CD14-positive monocyte (primary cell): ENCODE results near the gene LSM10. TPM values are rescaled to one million over a fixed set of nuclear protein-coding genes. Genes with fewer than 3 reads are reported as not detected.

Source experiments
- DNase-seq, 3 donors: peaks; one replicate each; pipeline ENCODE4 v3.0.0-alpha.2; 2011 to 2022
- H2AFZ ChIP-seq: 2 replicates; pipeline ENCODE4 v1.6.0; 2012; ENCODE audit warnings: mild to moderate bottlenecking, low read depth, low read length, inconsistent platforms; ENCODE audit not compliant: insufficient read depth, poor library complexity, severe bottlenecking
- H3K27ac ChIP-seq, 2 donors: 1 replicate in 1 of 2; 2 replicates in 1 of 2; pipeline ENCODE4 v1.5.1; 2012 to 2013; ENCODE audit warnings: low read length in 2 of 2, control low read depth in 1 of 2, inconsistent platforms in 1 of 2, low read depth in 1 of 2, mild to moderate bottlenecking in 1 of 2
- H3K27me3 ChIP-seq, 2 donors: one replicate each; pipeline versions ENCODE4 v1.6.0 to v1.6.1; 2011 to 2013; ENCODE audit warnings: low read length in 2 of 2; ENCODE audit not compliant: control insufficient read depth in 2 of 2, insufficient read depth in 2 of 2
- H3K36me3 ChIP-seq, 2 donors: replicated peaks in 1 of 2; 1 replicate in 1 of 2; 2 replicates in 1 of 2; pipeline versions ENCODE4 v1.5.1 to v1.6.1; 2012 to 2013; ENCODE audit warnings: low read length in 2 of 2, control low read depth in 1 of 2, inconsistent platforms in 1 of 2, mild to moderate bottlenecking in 1 of 2; ENCODE audit not compliant: insufficient read depth in 2 of 2, control insufficient read depth in 1 of 2
- H3K4me1 ChIP-seq, 2 donors: 1 replicate in 1 of 2; 2 replicates in 1 of 2; pipeline versions ENCODE4 v1.5.1 to v1.6.1; 2012 to 2013; ENCODE audit warnings: low read length in 2 of 2, control low read depth in 1 of 2, inconsistent platforms in 1 of 2, mild to moderate bottlenecking in 1 of 2, moderate library complexity in 1 of 2; ENCODE audit not compliant: insufficient read depth in 2 of 2, control insufficient read depth in 1 of 2
- H3K4me2 ChIP-seq: replicated peaks from 2 replicates; pipeline ENCODE3; 2012; ENCODE audit warnings: low read length, moderate library complexity, mild to moderate bottlenecking; ENCODE audit not compliant: poor library complexity, severe bottlenecking; ENCODE audit errors: extremely low read depth
- H3K4me3 ChIP-seq, 3 experiments: fragments of 200-600 bp in 1 of 3; sonication (generic) in 1 of 3; replicated peaks in 1 of 3; 1 replicate in 2 of 3; 2 replicates in 1 of 3; pipeline ENCODE4 v1.5.1; 2011 to 2013; ENCODE audit warnings: low read length in 3 of 3, mild to moderate bottlenecking in 3 of 3, control low read depth in 2 of 3, low read depth in 2 of 3, inconsistent platforms in 1 of 3, moderate library complexity in 1 of 3
- H3K79me2 ChIP-seq: 2 replicates; pipeline ENCODE4 v1.6.0; 2012; ENCODE audit warnings: mild to moderate bottlenecking, control low read depth, inconsistent platforms, low read length, moderate library complexity; ENCODE audit not compliant: insufficient read depth
- H3K9ac ChIP-seq: 2 replicates; pipeline ENCODE4 v1.6.0; 2017; ENCODE audit warnings: low read length, mild to moderate bottlenecking; ENCODE audit not compliant: insufficient read depth, poor library complexity, severe bottlenecking
- H3K9me3 ChIP-seq, 2 donors: replicated peaks in 1 of 2; 1 replicate in 1 of 2; 2 replicates in 1 of 2; pipeline versions ENCODE4 v1.5.1 to v1.6.1; 2012 to 2013; ENCODE audit warnings: low read length in 2 of 2, control low read depth in 1 of 2; ENCODE audit not compliant: control insufficient read depth in 1 of 2, insufficient read depth in 1 of 2
- H4K20me1 ChIP-seq: 2 replicates; pipeline ENCODE4 v1.6.0; 2012; ENCODE audit warnings: mild to moderate bottlenecking, low read length, control low read depth, moderate library complexity; ENCODE audit not compliant: insufficient read depth
- H3K27ac Mint-ChIP-seq, 7 donors: one replicate each; pipeline ENCODE4 v1.8.0; 2020; ENCODE audit warnings: mild to moderate bottlenecking in 7 of 7, mixed read lengths in 7 of 7, moderate library complexity in 6 of 7, inconsistent platforms in 2 of 7
- H3K27me3 Mint-ChIP-seq, 3 donors: one replicate each; pipeline ENCODE4 v1.8.0; 2021 to 2022; ENCODE audit warnings: low read depth in 3 of 3, mild to moderate bottlenecking in 3 of 3, mixed read lengths in 3 of 3, moderate library complexity in 3 of 3, inconsistent platforms in 1 of 3
- H3K36me3 Mint-ChIP-seq, 2 donors: one replicate each; pipeline ENCODE4 v1.8.0; 2020; ENCODE audit warnings: mixed read lengths in 2 of 2, inconsistent platforms in 1 of 2, mild to moderate bottlenecking in 1 of 2
- H3K4me1 Mint-ChIP-seq: one replicate; pipeline ENCODE4 v1.8.0; 2020; ENCODE audit warnings: mild to moderate bottlenecking, mixed read lengths
- H3K4me3 Mint-ChIP-seq, 2 donors: one replicate each; pipeline ENCODE4 v1.8.0; 2020; ENCODE audit warnings: mild to moderate bottlenecking in 2 of 2, mixed read lengths in 2 of 2, moderate library complexity in 1 of 2
- H3K9me3 Mint-ChIP-seq, 7 donors: one replicate each; pipeline ENCODE4 v1.8.0; 2020 to 2022; ENCODE audit warnings: mixed read lengths in 7 of 7, mild to moderate bottlenecking in 6 of 7, moderate library complexity in 6 of 7, inconsistent platforms in 2 of 7
- CTCF ChIP-seq: fragments of 200-600 bp; IDR thresholded peaks from one replicate; pipeline ENCODE4 v1.8.0; 2022; ENCODE audit warnings: antibody characterized with exemption, mild to moderate bottlenecking
- WGBS: methylation state at CpG from one replicate; pipeline ENCODE4 v1.1.5; 2013; ENCODE audit warnings: missing lambda C conversion rate; ENCODE audit not compliant: insufficient coverage; 5-methylcytosine and 5-hydroxymethylcytosine counted together
- intact Hi-C, 2 donors: fragments of 100-400 bp; cut with micrococcal nuclease; formaldehyde crosslinking; loops; one replicate each; pipeline versions ENCODE4 v1.15.0 to v1.15.1; 2023
- polyA plus RNA-seq, 3 donors: library from polyadenylated mRNA; depleted of rRNA in 1 of 3; unstranded in 2 of 3; stranded (reverse) in 1 of 3; fragments of 300-500 nt in 2 of 3; fragments of >200 nt in 1 of 3; fragmentation: Illumina TruSeq in 2 of 3; gene quantifications; 1 replicate in 2 of 3; 2 replicates in 1 of 3; pipeline ENCODE4 v1.2.3, GENCODE V29; 2012 to 2021

LSM10 gene
- polyA plus RNA-seq, 3 donors: 91.4 to 234 (median 224) TPM

- peaks cover 0 to 4% (median 2%) of the 10 kb centered on the region in 7 donors for H3K9me3 Mint-ChIP-seq
- Histone ChIP-seq H4K20me1 (peaks cover 12% of the 10 kb centered on the region), H3K36me3 (peaks cover 27 to 37% of the 10 kb centered on the region in 2 donors), H3K27me3 (no peaks in the 10 kb centered on the region), H3K27ac (peak overlapping the region in 1 of 2 donors; percentile 94), H3K9me3 (no peaks in the 10 kb centered on the region), H3K4me2 (peak overlapping the region; percentile 97), H3K9ac (no peak overlapping the region), H2AFZ (no peak overlapping the region), H3K4me1 (peaks cover 27 to 37% of the 10 kb centered on the region in 2 donors), H3K4me3 (peak overlapping the region in 1 of 3 experiments; percentile 87), H3K79me2 (peaks cover 49% of the 10 kb centered on the region)
- no peak for DNase-seq
- intact Hi-C loops: no loop called here
- WGBS: 88% methylated on average over 5 of the region's 6 CpGs
- peaks cover 31 to 50% of the 10 kb centered on the region in 2 donors for H3K36me3 Mint-ChIP-seq
- TF ChIP-seq CTCF: no peak
- peak overlapping the region; percentile 96 to 98 for H3K4me3 Mint-ChIP-seq
- H3K4me1 Mint-ChIP-seq: peaks cover 34% of the 10 kb centered on the region
- H3K27ac Mint-ChIP-seq: peak overlapping the region in 2 of 7 donors; percentile 18 to 45
- peaks cover 0 to 5% (median 0%) of the 10 kb centered on the region in 3 donors for H3K27me3 Mint-ChIP-seq
Measured at GRCh38 chr1:36396359-36396758, 1.3 kb downstream of the LSM10 start.

- no peaks in the 10 kb centered on the region for H3K27me3 ChIP-seq
- Mint-ChIP-seq H3K27ac (peak overlapping the region in 2 of 7 donors; percentile 21 to 68), H3K4me1 (peaks cover 51% of the 10 kb centered on the region), H3K36me3 (peaks cover 45 to 67% of the 10 kb centered on the region in 2 donors), H3K27me3 (peaks cover 0 to 1% (median 0%) of the 10 kb centered on the region in 3 donors), H3K9me3 (peaks cover 0 to 1% (median 0%) of the 10 kb centered on the region in 7 donors), H3K4me3 (no peak overlapping the region)
- peaks cover 34 to 46% of the 10 kb centered on the region in 2 donors for H3K36me3 ChIP-seq
- TF ChIP-seq CTCF: no peak
- peaks cover 61% of the 10 kb centered on the region for H3K79me2 ChIP-seq
- H3K4me1 ChIP-seq: peaks cover 43 to 53% of the 10 kb centered on the region in 2 donors
- H4K20me1 ChIP-seq: peaks cover 12% of the 10 kb centered on the region
- WGBS: 98% methylated on average over 19 of the region's 19 CpGs
- no peak overlapping the region for H2AFZ ChIP-seq
- no peak overlapping the region for H3K4me3 ChIP-seq
- no peaks in the 10 kb centered on the region for H3K9me3 ChIP-seq
- H3K27ac ChIP-seq: peak overlapping the region in 1 of 2 donors; percentile 15
- intact Hi-C loops: no loop called here
- no peak overlapping the region for H3K4me2 ChIP-seq
- H3K9ac ChIP-seq: no peak overlapping the region
- no peak for DNase-seq
Measured at GRCh38 chr1:36393686-36394085, 4.0 kb downstream of the LSM10 start.
